HepG2 (cell line): ENCODE data around the gene COQ9. TPM values are rescaled to one million over a fixed set of nuclear protein-coding genes. Genes with fewer than 3 reads are reported as not detected.

Source experiments
- AKAP8 ChIP-seq: sonication (generic); formaldehyde crosslinking; IDR thresholded peaks from 2 replicates; pipeline ENCODE4 v1.5.1; 2020; ENCODE audit warnings: mild to moderate bottlenecking, missing genetic modification reagents
- GATA4 ChIP-seq: sonication (generic); IDR thresholded peaks from 2 replicates; pipeline ENCODE4 v1.6.1; 2016; ENCODE audit warnings: antibody characterized with exemption, low read depth, borderline replicate concordance
- HDAC2 ChIP-seq: sonication (generic); formaldehyde crosslinking; IDR thresholded peaks from 2 replicates; pipeline ENCODE4 v1.4.0; 2020; ENCODE audit warnings: missing genetic modification reagents
- MED8 ChIP-seq: sonication (generic); formaldehyde crosslinking; IDR thresholded peaks from 2 replicates; pipeline ENCODE4 v1.8.1; 2023; ENCODE audit warnings: mild to moderate bottlenecking, missing genetic modification reagents; ENCODE audit not compliant: insufficient replicate concordance
- NFKB2 ChIP-seq: sonication (generic); formaldehyde crosslinking; IDR thresholded peaks from 2 replicates; pipeline ENCODE4 v1.4.0; 2020; ENCODE audit warnings: missing genetic modification reagents, borderline replicate concordance
- RERE ChIP-seq: IDR thresholded peaks from 2 replicates; pipeline ENCODE4 v1.6.1; 2016; ENCODE audit warnings: low read depth, missing genetic modification reagents, missing compliant biosample characterization
- SMAD9 ChIP-seq: sonication (generic); formaldehyde crosslinking; IDR thresholded peaks from 2 replicates; pipeline ENCODE4 v1.5.1; 2020; ENCODE audit warnings: mild to moderate bottlenecking, missing genetic modification reagents
- TRIM22 ChIP-seq: fragments of 450-650 bp; IDR thresholded peaks from 2 replicates; pipeline ENCODE4 v1.6.1; 2017
- ZNF280B ChIP-seq: sonication (generic); formaldehyde crosslinking; IDR thresholded peaks from 2 replicates; pipeline ENCODE4 v1.5.0; 2020; ENCODE audit warnings: missing genetic modification reagents, mild to moderate bottlenecking, borderline replicate concordance
- ZNF503 ChIP-seq: sonication (generic); formaldehyde crosslinking; IDR thresholded peaks from 2 replicates; pipeline ENCODE4 v1.4.0; 2020; ENCODE audit warnings: missing genetic modification reagents
- ZNF552 ChIP-seq: sonication (generic); formaldehyde crosslinking; IDR thresholded peaks from 2 replicates; pipeline ENCODE4 v1.9.0; 2022; ENCODE audit warnings: missing genetic modification reagents, mild to moderate bottlenecking, borderline replicate concordance
- ZNF609 ChIP-seq: sonication (generic); formaldehyde crosslinking; IDR thresholded peaks from 2 replicates; pipeline ENCODE4 v1.4.0; 2020; ENCODE audit warnings: mild to moderate bottlenecking, missing genetic modification reagents, borderline replicate concordance
- polyA plus RNA-seq, 8 experiments: library from polyadenylated mRNA; depleted of rRNA in 3 of 8; stranded (reverse) in 7 of 8; unstranded in 1 of 8; fragments of >200 nt; fragmentation: Illumina TruSeq in 4 of 8; extraction: Trizol in 4 of 8; gene quantifications; 2 replicates each; pipeline versions ENCODE4 v1.2.1 to v1.2.3, GENCODE V29; 2011 to 2016; ENCODE audit warnings: low read depth in 4 of 8, missing spikeins in 1 of 8, mixed read lengths in 1 of 8; ENCODE audit not compliant: insufficient read depth in 1 of 8
- total RNA-seq, 5 experiments: library from RNA; depleted of rRNA; stranded (reverse); fragments of >200 nt; fragmentation: Illumina TruSeq; extraction: Trizol; gene quantifications; 2 replicates each; pipeline ENCODE4 v1.2.3, GENCODE V29; 2016; ENCODE audit warnings: low read depth in 1 of 5

The COQ9 gene
- total and polyA plus RNA-seq, 2 of the 13 experiments (the other 11 are each of a cell fraction or from before 2014, with no cell fraction given), result 57.5 to 108 TPM

- TF ChIP-seq ZNF280B (CRISPR knock-in tag) (peak; percentile 98), HDAC2 (CRISPR knock-in tag) (peak; percentile 92), TRIM22 (no peak), SMAD9 (CRISPR knock-in tag) (no peak), ZNF609 (CRISPR knock-in tag) (peak; percentile 69; the same call in 1 of the 2 replicates), ZNF552 (CRISPR knock-in tag) (peak; percentile 94; the same call in 1 of the 2 replicates), ZNF503 (peak; percentile 88), GATA4 (peak; percentile 84; the same call in 1 of the 2 replicates), MED8 (peak; percentile 90), AKAP8 (CRISPR knock-in tag) (0 out of 2 replicates have a peak, but pooled peaks have one; percentile 83), RERE (peak; percentile 68; the same call in 1 of the 2 replicates), NFKB2 (CRISPR knock-in tag) (peak; percentile 94; the same call in 1 of the 2 replicates)
These were observed 15.1 kb downstream of the COQ9 start, which contains the start of gene POLR2C (continued) for GRCh38 chr16:57462209-57462977.
